GM18507 (cell line): ENCODE data around the gene SRGAP2.
"Not testable (repeated sequence)": the region's sequence is repeated elsewhere in the genome, so short reads cannot be mapped to it uniquely, and the experiment has no call there.

Source experiments
- DNase-seq: peaks from one replicate; pipeline ENCODE4 v3.0.0; 2011; ENCODE audit warnings: low read depth; ENCODE audit not compliant: insufficient read length; ENCODE audit errors: extremely low spot score
- FAIRE-seq: peaks from 2 replicates; lab custom pipeline; 2011; peaks lifted over from hg19 to GRCh38; lab: Jason Lieb, UNC

Gene SRGAP2

DNA sequence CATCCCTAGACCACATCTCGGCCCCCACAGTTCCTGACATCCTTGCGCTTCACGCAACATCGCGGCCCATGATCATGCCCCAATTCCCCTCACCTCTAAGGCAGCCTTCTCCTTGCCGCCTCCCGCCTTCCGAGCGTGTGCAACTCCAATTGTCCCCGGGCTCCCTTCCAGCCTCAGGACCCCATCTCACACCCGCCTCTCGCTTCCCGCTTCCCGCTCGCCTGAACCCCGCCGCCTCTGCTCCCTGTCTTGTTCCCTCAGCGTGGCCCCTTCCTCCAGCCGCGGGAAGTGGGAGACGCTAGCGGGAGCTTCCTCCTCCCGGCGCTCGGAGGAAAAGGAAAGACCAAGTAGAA lies 794 bp downstream of the SRGAP2 start:
- not testable (repeated sequence) for DNase-seq, FAIRE-seq

DNA sequence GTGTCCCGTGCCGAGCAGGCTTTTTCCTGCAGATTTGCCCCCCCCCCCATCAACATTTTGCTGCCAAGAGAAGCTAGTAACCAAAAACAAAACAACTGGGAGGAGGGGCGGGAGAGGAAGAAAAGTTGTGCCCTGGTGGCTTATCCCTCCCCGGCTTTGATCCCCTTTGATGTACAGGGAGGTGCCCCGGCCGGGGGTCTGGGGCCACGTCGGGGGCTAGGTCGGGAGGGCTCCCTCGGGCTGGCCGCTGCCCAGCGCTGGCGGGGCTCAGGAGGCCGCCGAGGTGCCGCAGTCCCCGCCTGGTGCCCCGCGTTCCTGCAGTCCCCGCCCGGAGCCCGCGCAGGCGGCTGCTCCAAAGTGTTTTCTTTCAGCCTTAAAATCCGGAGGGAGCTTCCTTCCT lies 1.5 kb downstream of the SRGAP2 start:
- not testable (repeated sequence) for FAIRE-seq, DNase-seq

DNA sequence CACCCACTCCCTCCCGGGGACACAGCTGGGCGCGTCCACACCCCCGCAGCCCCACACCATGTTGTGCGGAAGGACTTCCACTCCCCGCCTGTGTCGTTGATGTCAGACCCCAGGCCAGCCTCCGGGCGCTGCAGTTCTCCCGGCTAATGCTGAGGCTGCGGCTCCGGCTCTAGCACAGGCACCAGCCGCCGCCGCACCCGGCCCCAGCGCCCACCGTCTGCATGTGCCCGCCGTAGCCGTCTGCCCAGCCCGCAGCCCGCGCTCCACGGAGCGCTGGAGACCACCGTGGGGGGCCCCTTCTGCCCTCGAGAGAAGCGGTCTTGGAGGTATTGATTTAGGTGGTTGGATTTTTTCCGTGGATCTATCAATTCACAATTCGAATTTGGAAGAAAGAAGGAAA lies 2.2 kb downstream of the SRGAP2 start:
- FAIRE-seq, DNase-seq: not testable (repeated sequence)

DNA sequence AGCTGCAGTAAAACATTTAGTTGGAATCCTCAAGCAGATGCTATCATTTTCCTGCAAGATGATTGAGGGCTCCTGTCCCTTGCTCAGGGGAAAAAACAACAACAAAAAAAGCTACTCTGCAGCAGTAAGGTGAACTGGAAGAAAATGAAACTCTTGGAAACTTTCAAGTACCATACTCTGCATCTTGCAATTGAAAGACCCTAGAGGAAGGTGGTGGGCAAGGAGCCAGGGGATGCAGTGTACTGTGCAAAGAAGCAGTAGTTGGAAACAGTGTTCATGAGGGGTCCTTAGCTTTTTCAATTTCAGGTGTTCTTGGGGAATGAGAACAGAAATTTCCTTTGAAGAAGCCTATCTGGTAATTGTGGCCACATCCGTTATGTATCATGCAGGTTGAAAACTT lies 7.5 kb downstream of the SRGAP2 start:
- DNase-seq, FAIRE-seq: not testable (repeated sequence)

DNA sequence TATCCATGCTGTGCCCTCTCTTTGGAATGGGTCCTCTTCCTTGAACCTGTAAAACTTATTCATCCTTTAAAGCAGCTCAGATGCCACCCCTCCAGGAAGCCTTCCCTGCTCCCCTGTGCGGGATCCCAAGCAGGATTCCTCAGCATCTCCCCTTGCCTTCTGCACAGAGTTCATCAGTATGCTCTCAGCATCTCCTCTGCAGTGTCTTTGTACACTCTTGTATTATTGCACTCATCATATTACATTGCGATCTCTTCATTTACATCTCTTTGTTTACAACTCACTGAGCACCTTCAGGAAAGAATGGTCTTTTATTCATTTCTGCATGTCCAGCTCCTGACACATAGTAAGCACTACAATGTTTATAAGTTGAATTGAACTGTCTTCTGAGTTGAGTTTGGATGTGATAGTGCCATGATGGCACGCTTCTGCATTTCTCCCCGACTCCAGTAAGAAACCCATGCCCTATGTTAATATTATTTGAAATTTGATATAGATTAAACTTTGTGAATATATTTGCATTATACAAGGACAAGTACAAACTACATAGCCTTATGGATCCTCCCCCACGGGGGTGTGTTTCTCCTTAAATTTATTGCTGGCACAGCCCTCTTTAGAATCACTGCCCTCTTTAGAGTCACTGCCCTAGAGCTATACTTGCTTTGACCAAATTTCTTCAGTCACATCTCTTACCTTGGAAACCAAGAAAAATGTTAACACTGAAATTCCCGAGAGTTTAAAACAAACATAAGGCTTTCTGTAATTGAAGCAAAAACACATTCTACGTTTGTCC lies 12.5 kb downstream of the SRGAP2 start:
- DNase-seq, FAIRE-seq: not testable (repeated sequence)

DNA sequence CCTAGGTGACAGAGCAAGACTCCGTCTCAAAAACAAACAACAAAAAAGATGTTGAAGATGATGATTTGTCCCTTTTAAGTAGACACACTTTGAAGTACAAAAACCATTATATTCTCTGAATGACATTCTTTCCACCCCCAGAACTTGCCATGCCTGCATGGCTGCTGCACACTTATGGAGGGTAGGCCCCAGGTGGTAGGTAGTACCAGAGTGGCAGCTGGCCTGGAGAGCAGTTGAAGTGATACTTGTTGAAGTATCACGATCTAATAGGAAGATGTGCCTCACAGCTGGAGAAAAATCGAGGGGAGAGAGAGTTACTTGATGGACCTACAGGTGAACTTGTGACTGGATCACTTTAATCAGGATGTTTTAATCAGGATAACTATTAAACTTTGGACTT lies 14.9 kb downstream of the SRGAP2 start:
- DNase-seq, FAIRE-seq: not testable (repeated sequence)

DNA sequence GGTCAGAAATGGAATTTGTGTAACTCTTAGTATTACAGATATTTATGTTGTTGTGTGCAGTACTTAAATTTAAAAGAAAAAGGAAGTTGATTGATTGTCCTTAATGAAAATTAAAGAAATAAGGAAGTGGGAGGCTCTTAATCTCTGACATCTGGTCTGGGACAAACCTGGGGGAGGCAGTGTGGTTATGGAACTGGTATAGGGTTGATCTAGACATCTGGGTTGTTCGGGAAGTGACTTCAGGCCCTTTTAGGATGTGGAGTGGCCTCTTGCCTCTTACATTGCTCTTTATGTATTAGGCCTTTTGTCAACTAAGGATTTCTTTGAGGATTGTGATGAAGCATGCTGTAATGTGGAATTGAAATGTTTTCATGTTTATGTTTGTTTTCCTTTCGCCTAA lies 15.4 kb downstream of the SRGAP2 start:
- not testable (repeated sequence) for FAIRE-seq, DNase-seq

DNA sequence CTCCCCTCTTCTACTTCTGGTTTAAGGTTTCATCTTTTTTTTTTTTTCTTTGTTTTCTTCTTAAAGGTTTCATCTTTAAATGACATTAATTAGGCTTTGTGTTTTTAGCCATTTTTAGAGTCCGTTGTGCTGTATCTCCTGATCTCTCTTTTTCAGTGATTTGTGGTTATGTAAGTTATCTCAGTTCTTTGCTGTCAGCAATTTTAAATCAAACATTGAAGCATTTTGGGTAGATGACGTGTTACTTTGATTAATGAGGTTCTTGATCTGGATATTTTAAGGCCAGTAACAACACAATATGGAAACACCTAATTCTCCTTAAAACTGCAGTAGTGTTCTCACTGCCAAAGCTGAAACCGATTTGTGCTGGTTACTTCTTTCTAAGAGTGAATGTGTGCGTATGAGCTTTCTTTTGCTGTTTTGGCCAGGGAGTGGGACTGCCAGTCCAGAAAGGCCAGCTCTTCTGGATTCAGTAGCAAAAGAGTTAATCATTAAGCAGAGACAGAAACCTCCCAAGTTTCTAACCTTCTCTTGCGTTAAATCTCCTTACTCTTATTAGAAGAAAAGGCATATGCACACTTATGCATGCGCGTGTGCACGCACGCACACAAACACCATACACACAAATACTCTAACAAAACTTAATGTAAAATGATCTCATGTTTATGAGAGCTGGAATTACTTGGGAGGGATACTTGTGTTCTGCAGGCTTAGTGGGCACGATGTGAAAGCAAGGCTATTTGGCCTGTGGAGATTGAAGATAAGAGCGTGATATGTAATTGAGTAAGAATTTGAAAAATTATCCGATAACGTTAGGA lies 16.4 kb downstream of the SRGAP2 start:
- DNase-seq = not testable (repeated sequence)

DNA sequence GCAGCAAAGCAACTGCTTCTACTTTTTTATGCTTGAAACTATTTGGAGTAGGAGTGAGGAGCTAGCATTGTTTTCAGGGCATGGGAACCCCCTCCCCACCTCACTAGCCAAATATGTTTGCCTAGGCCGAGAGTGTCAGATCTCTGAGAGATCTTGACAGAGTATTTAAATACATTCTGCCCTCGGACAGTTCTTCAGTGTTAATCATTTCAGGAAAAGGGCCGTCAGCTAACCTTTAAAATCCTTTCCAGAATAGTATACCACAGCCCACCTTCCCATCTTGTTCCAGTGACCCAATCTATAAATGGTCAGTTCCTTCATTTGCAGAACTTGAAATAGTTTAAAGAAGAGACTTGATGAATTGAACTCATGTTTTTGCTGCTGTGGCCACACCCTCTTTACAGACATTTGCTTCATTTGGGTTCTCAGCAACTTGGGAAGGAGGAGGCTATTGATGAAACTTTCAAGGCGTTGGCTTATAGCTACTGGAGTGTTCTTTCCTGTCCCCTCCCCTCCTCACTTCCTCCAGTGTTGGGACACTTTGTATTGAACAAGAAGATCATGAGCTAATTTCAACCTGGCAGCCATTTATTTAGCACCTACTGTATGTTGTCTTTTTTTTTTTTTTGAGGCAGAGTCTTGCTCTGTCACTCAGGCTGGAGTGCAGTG lies 17.1 kb downstream of the SRGAP2 start:
- FAIRE-seq, DNase-seq: not testable (repeated sequence)

More for the DNA sequence above, 16.4 kb downstream of the SRGAP2 start:
- FAIRE-seq = not testable (repeated sequence)

DNA sequence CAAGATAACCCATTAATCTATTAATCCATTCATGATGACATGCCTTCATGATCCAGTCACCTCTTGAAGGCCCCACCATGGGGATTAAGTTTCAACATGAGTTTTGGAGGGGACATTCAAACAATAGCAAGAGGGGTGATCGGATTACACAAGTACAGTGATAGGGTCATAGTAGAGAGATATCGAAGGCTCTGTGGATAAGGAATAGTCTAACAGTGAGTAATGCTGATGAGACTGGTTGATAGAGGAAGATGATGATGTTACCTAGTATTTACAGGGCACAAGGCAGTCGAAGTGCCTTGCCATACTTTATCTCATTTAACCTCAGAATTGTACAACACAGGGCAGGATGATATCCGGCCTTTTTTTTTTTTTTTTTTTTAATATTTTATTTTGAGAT lies 18.2 kb downstream of the SRGAP2 start:
- DNase-seq = not testable (repeated sequence)

DNA sequence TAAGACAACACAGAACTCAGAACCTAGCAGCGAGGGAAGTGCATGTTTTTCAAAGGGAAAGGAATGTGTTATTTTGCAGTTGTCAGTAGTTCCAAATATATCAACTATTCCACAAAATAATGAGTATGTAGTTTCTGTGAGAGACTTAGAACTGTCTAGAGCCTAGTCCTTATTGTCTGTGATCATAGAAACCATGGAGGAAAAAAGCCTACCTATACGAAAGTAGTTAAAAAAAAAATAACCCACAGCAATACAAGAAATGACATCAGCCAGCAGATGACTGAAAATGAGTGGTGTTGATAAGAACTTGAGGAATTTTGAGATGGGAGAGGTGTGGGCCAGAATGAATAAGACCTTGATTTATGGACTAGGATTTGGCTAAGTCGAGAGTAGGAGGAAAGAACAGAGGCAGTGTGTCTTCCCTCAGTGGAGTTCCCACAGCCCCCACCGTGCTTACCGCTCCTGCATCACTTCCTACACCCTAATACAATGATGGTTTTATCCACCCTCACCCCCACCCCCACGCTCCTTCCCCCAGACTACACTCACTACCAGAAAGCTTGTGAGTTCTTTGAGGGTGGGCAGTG lies 20.9 kb downstream of the SRGAP2 start:
- not testable (repeated sequence) for FAIRE-seq

More for the DNA sequence above, 18.2 kb downstream of the SRGAP2 start:
- not testable (repeated sequence) for FAIRE-seq

DNA sequence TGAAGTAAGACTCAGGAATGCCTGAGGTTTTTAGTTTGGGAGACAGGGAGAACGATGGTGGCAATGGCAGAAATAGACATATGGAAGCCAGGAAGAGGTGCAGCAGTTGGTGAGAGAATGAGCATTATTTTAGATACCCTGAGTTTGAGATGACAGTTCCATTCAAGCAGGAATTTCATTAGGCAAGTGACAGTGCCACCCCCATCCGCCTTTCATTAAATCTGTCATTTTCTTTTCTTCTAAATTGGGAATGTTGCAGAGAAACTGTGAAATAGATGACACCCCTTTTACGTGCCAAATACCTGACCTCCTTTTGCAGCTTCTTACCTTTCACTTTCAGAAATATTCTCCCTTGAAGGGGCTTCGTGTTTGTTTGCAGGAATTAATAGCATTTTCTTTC lies 22.0 kb downstream of the SRGAP2 start:
- FAIRE-seq, DNase-seq: not testable (repeated sequence)

More for the DNA sequence above, 20.9 kb downstream of the SRGAP2 start:
- not testable (repeated sequence) for DNase-seq

DNA sequence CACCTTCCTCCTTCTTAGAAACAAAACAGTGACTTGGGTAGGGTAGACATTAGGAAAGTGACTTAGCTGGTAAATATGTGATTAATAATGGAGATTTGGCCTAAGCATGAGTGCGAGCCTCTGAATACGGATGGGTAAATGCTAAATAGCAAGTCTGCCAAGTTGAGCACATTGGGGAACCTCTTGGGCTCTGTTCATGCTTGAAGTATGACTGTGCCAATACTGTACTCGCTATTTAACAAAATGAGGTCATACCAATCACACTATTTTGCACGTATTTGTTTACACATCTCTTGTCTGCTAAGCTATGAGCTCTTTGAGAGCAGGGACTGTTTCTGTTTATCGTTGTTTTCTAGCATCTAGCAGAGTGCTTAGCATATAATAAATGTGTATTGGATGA lies 23.5 kb downstream of the SRGAP2 start:
- FAIRE-seq, DNase-seq: not testable (repeated sequence)

DNA sequence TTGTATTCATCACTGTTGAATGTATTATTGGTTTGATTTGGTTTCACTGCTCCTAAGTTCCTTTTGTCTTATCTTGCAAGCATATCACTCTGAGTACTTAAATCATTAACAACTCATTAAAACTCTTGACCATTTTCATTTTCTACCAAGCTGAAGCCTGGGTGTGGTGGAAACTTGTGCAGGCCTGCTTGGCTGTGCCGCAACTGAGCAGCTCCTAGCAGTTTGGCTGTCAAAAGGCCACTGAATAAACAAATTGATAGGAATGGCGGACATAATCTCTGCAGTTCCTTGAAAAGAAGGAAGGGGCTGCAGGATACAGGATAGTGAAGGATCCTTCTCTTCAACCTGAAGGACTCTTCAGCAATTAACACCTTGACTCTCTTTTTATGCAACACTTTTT lies 25.9 kb downstream of the SRGAP2 start:
- DNase-seq, FAIRE-seq: not testable (repeated sequence)

DNA sequence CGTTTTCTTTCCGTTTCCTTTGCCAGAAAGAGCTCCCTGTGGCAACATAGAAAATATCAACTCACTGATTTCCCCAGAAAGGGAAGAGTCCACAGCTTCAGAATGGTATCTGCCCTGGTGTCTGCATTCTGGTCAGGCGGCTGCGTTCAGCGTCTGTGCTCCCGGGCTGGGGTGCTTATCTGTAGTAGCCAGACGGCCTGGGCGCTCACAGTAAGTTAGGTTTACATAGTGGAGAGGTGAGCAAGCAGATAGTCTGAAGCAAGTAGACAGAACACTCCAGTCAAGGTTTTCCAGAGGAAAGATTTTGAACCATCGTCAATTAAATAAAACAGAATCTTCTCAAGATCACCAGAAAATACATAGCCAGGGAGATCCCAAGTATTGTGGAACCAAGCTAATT lies 28.6 kb downstream of the SRGAP2 start:
- not testable (repeated sequence) for FAIRE-seq, DNase-seq

DNA sequence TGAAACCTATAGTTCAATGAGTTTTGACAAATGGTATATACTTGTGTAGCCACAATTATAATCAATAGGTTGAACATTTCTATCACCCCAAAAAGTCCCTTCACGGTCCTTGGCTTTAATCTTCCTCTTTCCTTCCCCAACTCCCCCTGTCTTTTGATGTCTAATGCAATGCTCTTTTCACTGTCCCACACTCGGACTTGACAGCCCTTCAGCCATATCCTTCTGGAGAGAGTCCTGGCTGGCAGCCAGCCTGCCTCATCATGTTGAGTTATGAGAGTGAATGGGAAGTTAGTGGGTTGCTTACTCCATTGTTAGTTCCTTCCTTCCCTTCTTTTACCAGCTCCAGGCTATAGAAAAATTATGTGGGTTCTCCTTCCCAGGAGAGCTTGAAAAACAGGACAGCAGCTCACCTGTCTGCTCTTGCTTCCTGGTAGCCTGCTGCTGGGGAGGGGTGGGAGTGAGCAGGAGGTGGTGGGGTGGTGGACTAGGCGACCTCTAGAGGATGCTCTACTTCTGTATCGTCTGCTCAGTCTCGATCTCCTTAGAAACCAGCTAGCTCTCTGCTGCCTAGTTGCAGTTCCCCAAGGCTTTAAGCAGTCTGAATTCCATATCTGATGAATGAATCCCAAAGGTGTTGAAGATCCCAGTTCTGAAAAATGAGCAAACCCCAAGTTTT lies 29.8 kb downstream of the SRGAP2 start:
- DNase-seq, FAIRE-seq: not testable (repeated sequence)

DNA sequence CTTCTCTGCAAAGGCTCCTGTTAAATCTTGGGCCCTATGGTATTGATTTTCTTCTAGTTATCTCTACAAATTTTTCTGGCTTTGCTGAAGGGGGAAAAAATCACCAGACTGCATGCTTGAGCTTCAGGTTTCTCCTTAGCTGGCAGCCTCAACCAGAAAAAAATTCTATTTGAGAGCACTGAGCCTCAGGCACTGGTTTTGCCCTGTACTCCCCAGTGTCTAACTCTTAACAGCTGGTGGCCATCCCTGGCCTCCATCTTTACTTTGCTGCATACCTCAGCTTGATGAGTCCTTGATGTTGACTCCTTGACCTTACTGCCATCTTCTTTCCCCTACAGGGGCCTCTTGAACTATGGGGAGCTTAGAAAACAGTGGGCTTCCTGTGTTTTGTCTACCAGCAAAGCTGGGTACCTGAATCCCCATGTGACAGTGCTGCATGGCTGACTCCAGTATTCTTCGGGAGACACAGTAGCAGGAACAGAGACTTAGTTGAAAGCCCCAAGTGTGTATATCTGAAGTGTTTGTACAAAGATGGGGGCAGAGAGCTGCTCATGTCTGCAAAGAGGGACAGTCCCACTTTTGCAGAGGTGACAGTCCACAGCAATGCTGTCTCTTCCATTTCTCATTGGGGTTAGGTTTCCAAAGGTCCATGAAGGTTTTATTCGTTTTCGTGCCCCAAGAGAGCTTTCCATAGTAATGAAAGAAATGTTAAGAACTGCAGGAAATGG lies 31.0 kb downstream of the SRGAP2 start:
- not testable (repeated sequence) for FAIRE-seq, DNase-seq

DNA sequence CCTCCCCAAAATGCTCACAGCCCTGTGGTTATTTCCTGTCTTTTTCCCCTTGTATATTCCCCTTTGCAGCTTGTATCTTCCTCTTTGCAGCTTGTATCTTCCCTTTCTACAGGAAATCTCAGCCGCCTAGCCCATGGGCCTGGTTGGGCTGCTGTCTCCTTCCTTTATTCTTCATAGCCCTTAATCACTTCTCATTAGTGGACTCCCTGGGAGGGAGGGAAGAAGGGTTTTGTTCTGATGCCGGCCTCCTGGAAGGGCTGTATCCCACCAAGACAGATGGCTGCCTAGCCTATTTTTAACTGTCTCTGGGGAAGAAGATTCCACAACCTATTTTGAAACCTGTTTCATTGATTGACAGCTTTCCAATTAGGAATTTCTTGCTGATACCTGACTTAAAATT lies 31.8 kb downstream of the SRGAP2 start:
- DNase-seq, FAIRE-seq: not testable (repeated sequence)
